Ovary (tissue), 9 donors: ENCODE results near the gene TBX4. TPM values are rescaled to one million over a fixed set of nuclear protein-coding genes. Genes with fewer than 3 reads are reported as not detected.

Experiments used
- DNase-seq, 5 donors: peaks; one replicate each; pipeline ENCODE4 v3.0.0-alpha.2; 2019 to 2020
- H3K27ac ChIP-seq, 2 donors: fragments of 200-600 bp; one replicate each; pipeline versions ENCODE4 v1.5.1 to v1.8.0; 2019 to 2022
- H3K27me3 ChIP-seq: fragments of 200-600 bp; one replicate; pipeline ENCODE4 v1.8.0; 2022
- H3K36me3 ChIP-seq: fragments of 200-600 bp; sonication (generic); one replicate; pipeline ENCODE4 v1.5.1; 2019
- H3K4me1 ChIP-seq: one replicate; pipeline ENCODE4 v1.8.1; 2013; ENCODE audit warnings: mild to moderate bottlenecking, moderate library complexity; ENCODE audit not compliant: insufficient read depth
- H3K4me3 ChIP-seq: fragments of 200-600 bp; sonication (generic); one replicate; pipeline ENCODE4 v1.5.1; 2017
- H3K9me3 ChIP-seq, 2 donors: fragments of 200-600 bp in 1 of 2; sonication (generic) in 1 of 2; one replicate each; pipeline versions ENCODE4 v1.5.1 to v1.8.1; 2013 to 2019; ENCODE audit warnings: mild to moderate bottlenecking in 1 of 2, moderate library complexity in 1 of 2
- CTCF ChIP-seq, 3 donors: fragments of 450-650 bp in 2 of 3; fragments of 200-600 bp in 1 of 3; IDR thresholded peaks; one replicate each; pipeline versions ENCODE4 v1.5.1 to v1.8.0; 2016 to 2022; ENCODE audit warnings: antibody characterized with exemption in 3 of 3, mild to moderate bottlenecking in 1 of 3
- EP300 ChIP-seq: sonication (generic); formaldehyde crosslinking; IDR thresholded peaks from one replicate; pipeline ENCODE4 v1.6.1; 2017; ENCODE audit warnings: antibody characterized with exemption
- POLR2A ChIP-seq: fragments of 450-650 bp; IDR thresholded peaks from one replicate; pipeline ENCODE4 v1.6.1; 2017; ENCODE audit warnings: antibody characterized with exemption, mild to moderate bottlenecking, moderate library complexity
- WGBS, 3 donors: extraction: QIAGEN DNeasy Blood & Tissue Kit in 1 of 3; methylation state at CpG; one replicate each; pipeline versions ENCODE4 v1.1.5 to v1.1.7; 2013 to 2017; 5-methylcytosine and 5-hydroxymethylcytosine counted together
- intact Hi-C, 4 donors: fragments of 100-400 bp; cut with DNase I; formaldehyde crosslinking; loops; one replicate each; pipeline versions ENCODE4 v1.11.0 to v1.15.1; 2022 to 2023
- polyA plus RNA-seq, 2 donors: library from polyadenylated mRNA; stranded (reverse); fragments of 200-250 nt in 1 of 2; fragments of 350-450 nt in 1 of 2; fragmentation: Illumina TruSeq in 1 of 2; extraction: RNeasy Lipid Tissue Mini Kit (QIAGEN cat#74804) in 1 of 2; gene quantifications; one replicate each; pipeline ENCODE4 v1.2.3, GENCODE V29; 2013 to 2014
- total RNA-seq, 7 donors: library from RNA; depleted of rRNA in 2 of 7; stranded (reverse); fragments of >200 nt in 2 of 7; fragmentation: NEBNext Ultra II Directional in 3 of 7; extraction: Animal tissue kit (Norgen Biotek cat#: 25700) in 3 of 7; gene quantifications; one replicate each; pipeline versions ENCODE4 v1.1.0 to v1.2.4, GENCODE V29; 2016 to 2023
- donor health status: DM: no; HTN: no; CAD: no; lungs with moderate emphysema.
- donor health status: DM: no; HTN: no; CAD: no.
- donor health status: Bipolar disorder and iron deficiency.
- donor health status: DM: yes; HTN: yes; CAD: no.
- donor health status: DM: no; HTN: no; CAD: no.
- donor health status: DM: yes; HTN: yes; CAD: no.

The TBX4 gene
- total and polyA plus RNA-seq, 9 donors, result 0.18 TPM; not detected in 8

GRCh38 chr17:61406971-61407911 is 45.0 kb upstream of the TBX4 start:
- peaks cover 2% of the 10 kb centered on the region for H3K4me1 ChIP-seq
- no peaks in the 10 kb centered on the region for H3K27me3 ChIP-seq
- WGBS, 3 donors, result 62 to 76% (median 71%) methylated on average over 8 of the region's 8 CpGs
- H3K4me3 ChIP-seq, result no peak overlapping the region
- H3K27ac ChIP-seq, result no peak overlapping the region
- intact Hi-C loops, result loop anchor here in 3 of 4 donors (10.0 kb wide), 2 partner anchors 402 to 682 kb away; no protein-coding TSS in a partner anchor
- peak in 3 of 5 donors; percentile 7 to 31 (median 13) for DNase-seq
- H3K9me3 ChIP-seq, result no peaks in the 10 kb centered on the region
- TF ChIP-seq POLR2A, result no peak
- no peak for TF ChIP-seq CTCF (IDR thresholded peaks at IDR 0.05)
- TF ChIP-seq EP300, result no peak
- H3K36me3 ChIP-seq, result no peaks in the 10 kb centered on the region

GRCh38 chr17:61408151-61409041 is 43.8 kb upstream of the TBX4 start:
- no peak overlapping the region for H3K4me3 ChIP-seq
- TF ChIP-seq EP300, result no peak
- no peak for TF ChIP-seq POLR2A
- TF ChIP-seq CTCF (IDR thresholded peaks at IDR 0.05), result no peak
- no peaks in the 10 kb centered on the region for H3K36me3 ChIP-seq
- peaks cover 5% of the 10 kb centered on the region for H3K4me1 ChIP-seq
- no peaks in the 10 kb centered on the region for H3K27me3 ChIP-seq
- intact Hi-C loops, result loop anchor here in 3 of 4 donors (10.0 kb wide), 2 partner anchors 404 to 684 kb away; no protein-coding TSS in a partner anchor
- 74 to 81% (median 75%) methylated on average over 41 of the region's 41 CpGs for WGBS, 3 donors
- H3K27ac ChIP-seq, result no peak overlapping the region
- peak in 3 of 5 donors; percentile 28 to 36 (median 32) for DNase-seq
- no peaks in the 10 kb centered on the region for H3K9me3 ChIP-seq

GRCh38 chr17:61409301-61410112 is 42.7 kb upstream of the TBX4 start:
- 1% methylated on average over 73 of the region's 73 CpGs for WGBS, 3 donors
- Histone ChIP-seq H3K27ac (peak overlapping the region; percentile 36 to 56), H3K4me3 (peak overlapping the region; percentile 47), H3K9me3 (no peaks in the 10 kb centered on the region), H3K4me1 (peaks cover 5% of the 10 kb centered on the region), H3K27me3 (no peaks in the 10 kb centered on the region), H3K36me3 (no peaks in the 10 kb centered on the region)
- intact Hi-C loops, result loop anchor here (5.0 to 10.0 kb wide), 8 partner anchors 145 to 685 kb away; partner anchors contain the start of genes MED13 (in 2 of the 4) and INTS2 (in 1 of the 4)
- TF ChIP-seq POLR2A, result no peak
- TF ChIP-seq EP300, result no peak
- peak in 2 of 3 donors; percentile 38 to 41 for TF ChIP-seq CTCF (IDR thresholded peaks at IDR 0.05)
- peak; percentile 57 to 83 (median 75) for DNase-seq
